Measurements from ENCODE around the gene ATP1B3.
"Not testable (repeated sequence)": the region's sequence is repeated elsewhere in the genome, so short reads cannot be mapped to it uniquely, and the experiment has no call there.

The ATP1B3 gene

GRCh38 chr3:141905129-141905528 is 28.7 kb downstream of the ATP1B3 start:
- DNase-seq (ENCODE audit: low read depth), result no peak

DNA sequence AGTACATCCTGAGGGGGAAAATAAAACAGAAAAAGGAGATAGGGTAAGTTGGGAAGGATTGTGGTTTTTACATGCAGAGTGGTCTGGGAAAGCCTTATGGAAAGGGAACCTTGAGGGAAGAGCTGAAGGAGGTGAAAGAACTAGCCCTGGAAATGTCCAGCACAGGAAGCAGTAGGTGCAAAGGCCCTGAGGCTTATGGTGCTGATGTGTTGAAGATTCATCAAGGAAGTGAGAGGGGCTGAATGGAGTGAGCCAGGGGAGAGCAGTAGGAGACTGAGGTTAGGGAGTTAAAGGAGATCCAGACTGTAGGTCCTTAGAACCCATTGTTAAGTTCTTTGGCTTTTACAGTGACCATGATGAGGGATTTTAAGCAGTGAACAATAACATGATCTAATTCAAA is 33.0 kb downstream of the ATP1B3 start:
- no peak for DNase-seq (ENCODE audit: low read depth)

GRCh38 chr3:141909986-141910385 is 33.5 kb downstream of the ATP1B3 start:
- not testable (repeated sequence) for DNase-seq (ENCODE audit: low read depth)

DNA sequence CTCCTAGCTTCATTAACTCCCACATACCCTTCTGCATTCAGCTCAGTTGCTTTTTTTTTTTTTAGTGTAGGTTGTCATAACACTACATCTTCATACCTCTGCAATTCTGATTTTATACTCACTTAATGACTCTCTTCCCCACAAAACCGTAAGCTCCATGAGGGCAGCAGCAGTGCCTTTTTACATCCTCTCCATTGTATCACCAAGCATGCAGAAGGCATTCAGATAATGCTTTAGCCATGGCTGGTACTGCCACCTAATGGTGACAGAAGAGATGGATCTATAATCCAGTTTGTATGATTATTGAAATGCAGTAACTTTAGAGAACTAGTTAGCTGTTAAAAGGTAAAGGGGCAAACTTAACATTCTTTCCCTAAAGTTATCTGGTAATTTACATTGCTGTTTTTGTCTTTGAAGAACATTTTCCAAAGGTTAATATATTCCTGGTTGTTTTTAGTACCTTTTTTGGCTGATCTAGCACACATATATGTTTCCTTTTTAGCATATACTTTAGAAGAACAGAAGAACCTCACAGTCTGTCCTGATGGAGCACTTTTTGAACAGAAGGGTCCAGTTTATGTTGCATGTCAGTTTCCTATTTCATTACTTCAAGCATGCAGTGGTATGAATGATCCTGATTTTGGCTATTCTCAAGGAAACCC is 36.8 kb downstream of the ATP1B3 start:
- DNase-seq (ENCODE audit: low read depth), result no peak

- no peak for DNase-seq (ENCODE audit: low read depth)
Observed at GRCh38 chr3:141914311-141914710, 37.9 kb downstream of the ATP1B3 start.

DNA sequence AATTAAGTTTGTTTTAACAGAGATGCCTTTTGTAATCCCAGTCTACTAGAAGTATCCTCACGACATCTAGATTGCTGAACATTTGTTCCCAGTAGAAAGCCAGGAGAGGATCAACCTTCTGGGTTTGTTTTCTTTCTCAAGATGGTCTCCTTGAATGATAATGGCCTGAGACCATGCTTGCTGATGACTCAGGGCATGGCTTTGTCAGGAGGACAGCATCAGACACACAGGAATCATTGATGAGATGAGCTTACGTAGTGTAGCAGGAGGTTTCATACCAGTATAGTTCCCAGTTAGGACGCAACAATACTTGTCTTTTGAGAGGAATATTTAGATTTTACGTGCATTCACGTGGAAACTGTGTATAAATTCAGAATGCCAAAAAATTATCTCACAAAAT is 38.6 kb downstream of the ATP1B3 start:
- no peak for DNase-seq (ENCODE audit: low read depth)

DNA sequence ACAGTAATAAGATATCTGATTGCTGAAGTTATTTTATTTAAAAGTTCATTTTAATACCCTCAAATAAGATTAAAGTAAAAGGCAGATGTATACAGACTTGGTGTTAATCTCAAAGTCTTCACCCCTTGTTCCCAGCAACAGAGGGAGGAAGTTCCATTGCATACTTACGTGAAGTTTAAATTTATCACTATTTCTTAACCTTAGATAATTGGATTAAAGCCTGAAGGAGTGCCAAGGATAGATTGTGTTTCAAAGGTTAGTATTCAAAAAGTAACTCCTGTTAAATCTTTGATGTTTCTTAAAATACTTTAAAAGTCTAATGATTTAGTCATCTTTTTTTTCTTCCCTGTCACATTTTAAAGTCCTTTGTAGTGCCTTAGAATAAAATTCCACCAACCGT is 39.3 kb downstream of the ATP1B3 start:
- no peak for DNase-seq (ENCODE audit: low read depth)

DNA sequence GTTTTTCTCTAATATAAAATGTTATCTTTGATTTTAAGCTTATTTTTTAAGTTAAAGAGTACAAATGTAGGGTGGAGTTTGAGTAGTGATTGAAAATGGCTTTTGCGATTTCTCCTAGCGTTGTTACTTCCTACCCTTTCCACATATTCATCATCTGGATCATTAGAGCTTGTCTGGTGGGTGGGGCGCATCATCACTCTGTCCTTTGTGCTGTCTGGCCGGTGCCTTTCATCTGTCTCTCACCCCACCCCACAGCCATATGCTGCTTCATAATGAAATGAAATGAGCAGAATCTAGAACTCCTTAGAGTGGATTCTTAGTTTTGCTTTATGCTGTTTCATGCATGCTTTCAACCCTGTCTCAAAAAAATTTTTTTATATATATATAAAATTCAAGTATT is 44.3 kb downstream of the ATP1B3 start:
- no peak for DNase-seq (ENCODE audit: low read depth)

DNA sequence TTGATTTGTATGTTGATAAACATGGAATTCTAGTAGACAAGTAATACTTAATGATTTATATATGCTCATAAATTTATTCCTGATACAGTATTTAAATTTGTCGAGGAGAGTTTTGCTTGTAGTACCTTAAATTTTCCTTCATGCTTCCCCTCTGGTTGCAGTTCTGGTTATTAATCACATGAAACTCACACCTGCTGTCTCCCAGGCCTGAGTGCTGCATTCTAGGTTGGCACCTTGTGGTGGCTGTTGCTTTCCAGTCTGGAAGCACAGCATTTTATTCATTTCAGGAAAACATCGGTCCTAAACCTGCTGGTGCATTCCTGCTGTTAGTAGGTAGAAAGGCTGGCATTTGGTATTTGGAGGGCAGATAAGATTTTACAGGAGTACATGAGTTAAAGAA is 44.9 kb downstream of the ATP1B3 start:
- no peak for DNase-seq (ENCODE audit: low read depth)

- DNase-seq (ENCODE audit: low read depth), result not testable (repeated sequence)
Observed at GRCh38 chr3:141925677-141926076, 49.2 kb downstream of the ATP1B3 start.

GRCh38 chr3:141926929-141927328 is 50.5 kb downstream of the ATP1B3 start:
- DNase-seq (ENCODE audit: low read depth), result no peak

GRCh38 chr3:141928631-141929270 is 52.3 kb downstream of the ATP1B3 start:
- DNase-seq (ENCODE audit: low read depth), result no peak

DNA sequence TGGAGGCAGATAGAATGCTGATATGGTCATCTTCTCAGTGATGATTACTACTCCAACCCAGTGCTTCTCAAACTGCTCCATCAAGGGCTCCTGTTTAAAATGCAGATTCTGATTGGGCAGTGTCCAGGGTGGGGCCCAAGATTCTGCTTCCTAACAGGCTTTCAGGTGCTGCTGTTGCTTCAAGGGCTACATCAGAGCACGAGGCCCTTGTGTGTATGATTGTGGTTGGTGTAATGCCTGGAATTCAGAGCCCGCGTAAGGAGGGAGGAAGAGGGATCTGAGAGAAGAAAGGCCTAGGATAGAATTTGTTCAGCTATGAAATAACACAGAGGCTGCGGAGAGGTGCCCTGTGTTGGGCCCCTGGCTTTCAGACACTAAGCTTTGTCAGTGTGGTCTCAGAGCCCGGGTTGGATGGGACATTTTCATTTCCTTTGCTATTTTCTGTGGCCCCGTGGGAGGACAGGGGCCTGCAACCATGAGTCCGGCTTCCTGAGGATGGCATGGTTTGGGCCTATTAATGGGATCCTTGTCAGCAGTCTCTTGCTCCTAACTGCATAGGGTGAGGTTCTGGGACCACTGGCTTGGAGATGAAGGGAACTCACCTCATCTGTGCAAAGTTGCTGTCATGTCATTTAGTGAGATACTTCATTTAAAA is 53.0 kb downstream of the ATP1B3 start:
- DNase-seq (ENCODE audit: low read depth), result no peak

DNA sequence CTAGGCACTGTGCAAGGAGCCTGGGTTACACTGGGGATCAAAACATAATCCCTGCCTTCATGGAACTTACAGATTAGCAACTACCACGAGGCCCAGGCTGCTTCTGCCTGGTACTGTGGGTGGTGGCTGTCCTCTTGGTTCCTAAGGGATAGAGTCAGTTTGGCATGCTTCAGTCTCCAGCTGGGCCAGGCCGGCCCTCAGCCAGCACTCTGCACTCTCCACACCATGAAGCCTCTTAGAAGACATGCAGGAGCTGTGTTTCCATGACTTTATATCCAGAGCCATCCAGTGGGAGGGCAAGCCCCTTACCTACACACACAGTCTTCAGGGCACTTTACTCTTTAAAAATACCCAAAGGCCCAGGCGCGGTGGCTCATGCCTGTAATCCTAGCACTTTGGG is 54.4 kb downstream of the ATP1B3 start:
- no peak for DNase-seq (ENCODE audit: low read depth)

DNA sequence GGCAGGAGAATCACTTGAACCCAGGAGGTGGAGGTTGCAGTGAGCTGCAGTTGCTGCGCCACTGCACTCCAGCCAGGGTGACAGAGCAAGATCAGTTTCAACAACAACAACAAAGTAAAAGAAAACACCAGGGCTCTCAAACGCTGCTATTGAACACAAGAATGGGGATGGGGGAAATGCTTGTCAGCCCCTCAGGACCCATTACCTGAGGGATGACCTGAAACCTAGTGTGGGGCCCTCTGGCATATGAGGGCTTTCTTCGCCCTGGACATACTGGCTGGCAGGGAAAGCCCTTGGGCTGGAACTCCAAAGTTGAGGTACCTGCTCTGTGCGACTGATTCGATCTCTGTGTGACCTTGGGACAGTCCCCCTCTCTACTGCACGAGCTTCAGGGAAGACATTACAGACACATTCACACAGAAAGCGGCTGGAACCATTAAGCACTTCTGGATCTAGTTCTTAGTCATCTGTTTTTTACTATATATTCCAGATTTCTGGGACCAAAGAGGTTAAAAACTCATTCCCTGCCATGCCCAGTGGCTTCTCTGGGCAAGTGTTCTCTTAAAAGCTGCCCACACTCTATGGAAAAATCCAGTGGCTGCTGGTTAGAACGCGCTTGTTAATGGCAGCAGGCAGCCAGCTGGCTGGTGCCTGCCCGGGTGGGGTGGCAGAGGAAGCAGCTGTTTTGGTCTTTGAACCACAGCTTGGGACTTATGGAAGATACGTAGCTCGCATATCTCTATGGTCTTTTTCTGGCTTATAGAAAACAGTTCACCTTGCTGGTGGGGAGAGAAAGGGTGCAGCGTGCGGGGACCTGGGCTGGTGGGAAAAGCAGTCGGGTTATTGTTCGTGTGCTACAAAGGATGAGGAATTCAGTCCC is 57.2 kb downstream of the ATP1B3 start:
- DNase-seq (ENCODE audit: low read depth), result no peak

DNA sequence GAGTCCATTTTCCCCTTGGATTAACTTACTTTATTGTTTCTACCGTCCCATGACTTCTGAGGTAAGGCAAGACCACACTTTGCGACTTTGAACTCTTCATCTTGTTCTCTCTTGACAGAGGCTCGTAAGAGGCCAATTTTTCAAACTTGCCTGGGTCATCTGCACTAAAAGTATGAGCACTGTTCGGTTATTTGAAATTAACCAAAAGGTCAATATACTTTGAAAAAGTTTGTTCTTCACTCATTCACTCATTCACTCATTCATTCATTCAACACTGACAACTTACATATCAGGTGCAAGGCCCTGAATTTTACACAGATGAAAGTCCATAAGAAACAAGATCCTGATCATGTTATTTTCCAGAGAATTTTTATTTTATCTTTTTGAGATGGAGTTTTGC is 57.9 kb downstream of the ATP1B3 start:
- DNase-seq (ENCODE audit: low read depth), result no peak

DNA sequence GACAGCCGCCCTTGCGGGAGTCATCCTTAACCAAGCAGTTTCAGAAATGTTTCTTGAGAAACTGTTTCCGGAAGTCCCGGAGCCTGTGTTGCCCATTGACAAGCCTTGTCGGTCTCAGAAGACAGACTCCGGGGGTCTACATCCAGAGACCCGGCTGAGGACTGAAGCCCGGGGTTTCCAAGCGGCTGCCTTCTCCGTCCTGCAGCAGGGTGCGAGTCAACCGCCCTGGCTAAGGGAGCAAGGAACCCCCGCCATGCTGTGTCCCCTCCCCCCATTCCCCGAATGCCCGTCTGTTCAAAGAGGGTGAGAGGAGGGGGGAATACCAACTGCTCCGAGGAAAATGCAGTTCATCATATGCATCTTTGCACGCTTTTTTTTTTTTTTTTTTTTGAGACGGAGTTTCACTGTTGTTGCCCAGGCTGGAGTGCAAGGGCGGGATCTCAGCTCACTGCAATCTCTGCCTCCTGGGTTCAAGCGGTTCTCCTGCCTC is 61.6 kb downstream of the ATP1B3 start:
- no peak for DNase-seq (ENCODE audit: low read depth)

GRCh38 chr3:141939759-141940158 is 63.3 kb downstream of the ATP1B3 start:
- DNase-seq (ENCODE audit: low read depth), result no peak

- no peak for DNase-seq (ENCODE audit: low read depth)
Observed at GRCh38 chr3:141940194-141940776, 63.8 kb downstream of the ATP1B3 start.

- DNase-seq (ENCODE audit: low read depth), result no peak
Observed at GRCh38 chr3:141941093-141941492, 64.7 kb downstream of the ATP1B3 start.

GRCh38 chr3:141942006-141942405 is 65.6 kb downstream of the ATP1B3 start:
- DNase-seq (ENCODE audit: low read depth), result no peak

Measured in activated gamma-delta T cell treated with anti-CD3 and anti-CD28 coated beads, Interleukin-2, amount 50 U/mL, for 16 hours (primary cell).